Naive thymus-derived CD4-positive, alpha-beta T cell (primary cell): ENCODE data around the gene NOC3L. TPM values are rescaled to one million over a fixed set of nuclear protein-coding genes. Genes with fewer than 3 reads are reported as not detected.

Source experiments
- ATAC-seq: fragments of 150-1000 bp; cut with Tn5 transposase; 2 replicates; pipeline ENCODE4 v1.10.0; 2021; ENCODE audit warnings: mild to moderate bottlenecking, moderate library complexity
- CTCF ChIA-PET: fragments of 350-600 bp; sonication (Branson Sonifier 250); formaldehyde crosslinking; loops from one replicate; lab custom pipeline; 2021; ENCODE audit warnings: antibody characterized with exemption; lab: Charles Lee
- POLR2A ChIA-PET: fragments of 350-600 bp; sonication (Branson Sonifier 250); formaldehyde crosslinking; loops from one replicate; lab custom pipeline; 2021; ENCODE audit warnings: antibody characterized with exemption, inconsistent platforms; lab: Charles Lee
- DNase-seq, 9 donors: peaks; one replicate each; pipeline versions ENCODE4 v3.0.0 to v3.0.0-alpha.2; 2020 to 2022; ENCODE audit warnings: mixed read lengths in 1 of 9
- H3K27ac ChIP-seq: one replicate; pipeline ENCODE4 v1.7.0; 2013; ENCODE audit warnings: mild to moderate bottlenecking, low read depth, low read length, moderate library complexity
- H3K27me3 ChIP-seq, 2 donors: one replicate each; pipeline ENCODE4 v1.7.0; 2013; ENCODE audit warnings: low read length in 2 of 2, mild to moderate bottlenecking in 2 of 2, moderate library complexity in 2 of 2; ENCODE audit not compliant: control insufficient read depth in 2 of 2, insufficient read depth in 2 of 2
- H3K36me3 ChIP-seq, 3 experiments: 1 replicate in 2 of 3; 2 replicates in 1 of 3; pipeline ENCODE4 v1.7.0; 2013; ENCODE audit warnings: low read length in 3 of 3, mild to moderate bottlenecking in 3 of 3, moderate library complexity in 1 of 3; ENCODE audit not compliant: insufficient read depth in 3 of 3, control insufficient read depth in 2 of 3
- H3K4me1 ChIP-seq, 2 donors: one replicate each; pipeline ENCODE4 v1.7.0; 2013; ENCODE audit warnings: low read length in 2 of 2, mild to moderate bottlenecking in 2 of 2, moderate library complexity in 1 of 2; ENCODE audit not compliant: control insufficient read depth in 2 of 2, insufficient read depth in 2 of 2
- H3K4me3 ChIP-seq: 2 replicates; pipeline ENCODE4 v1.7.0; 2013; ENCODE audit warnings: mild to moderate bottlenecking, low read length
- H3K9me3 ChIP-seq, 3 experiments: 1 replicate in 2 of 3; 2 replicates in 1 of 3; pipeline ENCODE4 v1.7.0; 2013; ENCODE audit warnings: low read length in 3 of 3; ENCODE audit not compliant: control insufficient read depth in 2 of 3
- H3K27ac Mint-ChIP-seq, 9 donors: one replicate each; pipeline ENCODE4 v1.8.0; 2020 to 2022; ENCODE audit warnings: mixed read lengths in 9 of 9, mild to moderate bottlenecking in 8 of 9, moderate library complexity in 5 of 9, inconsistent platforms in 2 of 9
- H3K27me3 Mint-ChIP-seq, 5 donors: one replicate each; pipeline ENCODE4 v1.8.0; 2021 to 2022; ENCODE audit warnings: mixed read lengths in 5 of 5, mild to moderate bottlenecking in 1 of 5
- H3K36me3 Mint-ChIP-seq, 5 donors: one replicate each; pipeline ENCODE4 v1.8.0; 2020 to 2022; ENCODE audit warnings: mixed read lengths in 5 of 5, mild to moderate bottlenecking in 3 of 5, inconsistent platforms in 1 of 5
- H3K4me1 Mint-ChIP-seq, 7 donors: one replicate each; pipeline ENCODE4 v1.8.0; 2020 to 2022; ENCODE audit warnings: mixed read lengths in 7 of 7, mild to moderate bottlenecking in 3 of 7, inconsistent platforms in 1 of 7
- H3K4me3 Mint-ChIP-seq, 10 donors: one replicate each; pipeline ENCODE4 v1.8.0; 2020 to 2022; ENCODE audit warnings: mild to moderate bottlenecking in 10 of 10, mixed read lengths in 10 of 10, moderate library complexity in 6 of 10, inconsistent platforms in 2 of 10
- H3K9me3 Mint-ChIP-seq, 11 donors: one replicate each; pipeline ENCODE4 v1.8.0; 2020 to 2022; ENCODE audit warnings: mixed read lengths in 11 of 11, mild to moderate bottlenecking in 4 of 11, inconsistent platforms in 1 of 11, moderate library complexity in 1 of 11
- intact Hi-C, 2 donors: fragments of 100-400 bp; cut with micrococcal nuclease; formaldehyde crosslinking; loops; one replicate each; pipeline ENCODE4 v1.15.1; 2023
- polyA plus RNA-seq, 2 donors: library from polyadenylated mRNA; unstranded; fragments of 300-500 nt; fragmentation: Illumina TruSeq; gene quantifications; one replicate each; pipeline ENCODE4 v1.2.3, GENCODE V29; 2021
- total RNA-seq, 6 experiments: library from RNA in 5 of 6; stranded (reverse) in 5 of 6; gene quantifications; 1 replicate in 5 of 6; 2 replicates in 1 of 6; pipeline ENCODE4 v1.2.3 and lab custom pipeline; 2021 to 2026

Gene NOC3L
- total and polyA plus RNA-seq, 7 experiments from 2014 or later = 8.0 to 28.8 (median 17.7) TPM

- Mint-ChIP-seq H3K27ac (peak overlapping the region; percentile 25 to 98 (median 94)), H3K4me1 (peaks cover 20 to 49% (median 42%) of the 10 kb centered on the region in 7 donors), H3K27me3 (peaks cover 0 to 14% (median 9%) of the 10 kb centered on the region in 5 donors), H3K4me3 (peak overlapping the region; percentile 93 to 98 (median 96)), H3K36me3 (peaks cover 12 to 18% (median 14%) of the 10 kb centered on the region in 5 donors), H3K9me3 (peaks cover 0 to 1% (median 0%) of the 10 kb centered on the region in 11 donors)
- Histone ChIP-seq H3K27ac (peak overlapping the region; percentile 92), H3K4me1 (peaks cover 13 to 18% of the 10 kb centered on the region in 2 donors), H3K36me3 (peaks cover 0 to 3% (median 0%) of the 10 kb centered on the region in 3 experiments), H3K9me3 (no peaks in the 10 kb centered on the region), H3K27me3 (no peaks in the 10 kb centered on the region), H3K4me3 (peak overlapping the region; percentile 76)
- POLR2A ChIA-PET = interaction anchor here (0.8 to 1.7 kb wide), 2 partner anchors 8 to 10 kb away, joined by 3 to 6 read pairs; no protein-coding TSS in a partner anchor
- CTCF ChIA-PET = interaction anchor here (1.1 to 1.5 kb wide), 2 partner anchors 11 to 20 kb away, joined by 3 to 4 read pairs; no protein-coding TSS in a partner anchor
- no peak for DNase-seq
- ATAC-seq = peak; percentile 1
- intact Hi-C loops = loop anchor here (1.0 to 10.0 kb wide), 9 partner anchors 16 to 1772 kb away; partner anchors contain the start of genes CEP55 (in 2 of the 2), HELLS (in 2 of the 2), FRA10AC1 (in 1 of the 2) and KIF11 (in 1 of the 2)
Measured at GRCh38 chr10:94363251-94363565, 469 bp upstream of the NOC3L start.

GRCh38 chr10:94361171-94361794 lies 1.5 kb downstream of the NOC3L start:
- DNase-seq = peak in 5 of 9 donors; percentile 7 to 36 (median 16)
- intact Hi-C loops = loop anchor here (5.0 to 10.0 kb wide), 4 partner anchors 41 to 1774 kb away; partner anchors contain the start of genes CEP55 (in 1 of the 2), KIF11 (in 1 of the 2), TBC1D12 (in 1 of the 2) and ZNF518A (in 1 of the 2)

GRCh38 chr10:94358480-94358879 lies 4.3 kb downstream of the NOC3L start:
- H3K4me3 ChIP-seq = no peak overlapping the region
- POLR2A ChIA-PET = no interaction called here
- peaks cover 5 to 36% (median 16%) of the 10 kb centered on the region in 3 experiments for H3K36me3 ChIP-seq
- no peaks in the 10 kb centered on the region for H3K27me3 ChIP-seq
- no peak overlapping the region for H3K4me3 Mint-ChIP-seq
- peak overlapping the region in 1 of 9 donors; percentile 4 for H3K27ac Mint-ChIP-seq
- no peaks in the 10 kb centered on the region for H3K27me3 Mint-ChIP-seq
- H3K4me1 Mint-ChIP-seq = peaks cover 24 to 57% (median 38%) of the 10 kb centered on the region in 7 donors
- intact Hi-C loops = no loop called here
- no peaks in the 10 kb centered on the region for H3K9me3 Mint-ChIP-seq
- H3K9me3 ChIP-seq = no peaks in the 10 kb centered on the region
- DNase-seq (no peak), ATAC-seq (no peak)
- no peak overlapping the region for H3K27ac ChIP-seq
- H3K36me3 Mint-ChIP-seq = peaks cover 22 to 51% (median 32%) of the 10 kb centered on the region in 5 donors
- CTCF ChIA-PET = no interaction called here
- H3K4me1 ChIP-seq = peaks cover 13 to 18% of the 10 kb centered on the region in 2 donors

More at GRCh38 chr10:94361171-94361794, 1.5 kb downstream of the NOC3L start:
- CTCF ChIA-PET = interaction anchor here (0.7 kb wide), 1 partner anchor 11 kb away, joined by 4 read pairs; no protein-coding TSS in a partner anchor
- H3K27ac ChIP-seq = peak overlapping the region; percentile 92
- peaks cover 0 to 14% (median 9%) of the 10 kb centered on the region in 5 donors for H3K27me3 Mint-ChIP-seq
- peaks cover 22 to 38% (median 28%) of the 10 kb centered on the region in 5 donors for H3K36me3 Mint-ChIP-seq
- ATAC-seq = no peak
- H3K9me3 ChIP-seq = no peaks in the 10 kb centered on the region
- H3K4me1 Mint-ChIP-seq = peaks cover 20 to 59% (median 42%) of the 10 kb centered on the region in 7 donors
- no peaks in the 10 kb centered on the region for H3K27me3 ChIP-seq
- H3K4me3 Mint-ChIP-seq = peak overlapping the region; percentile 93 to 98 (median 96)
- POLR2A ChIA-PET = interaction anchor here (0.6 kb wide), 1 partner anchor 11 kb away, joined by 3 read pairs; no protein-coding TSS in a partner anchor
- H3K27ac Mint-ChIP-seq = peak overlapping the region in 7 of 9 donors; percentile 31 to 99 (median 95)
- peak overlapping the region; percentile 76 for H3K4me3 ChIP-seq
- H3K9me3 Mint-ChIP-seq = peaks cover 0 to 1% (median 0%) of the 10 kb centered on the region in 11 donors
- H3K4me1 ChIP-seq = peaks cover 13 to 18% of the 10 kb centered on the region in 2 donors
- peaks cover 5 to 17% (median 15%) of the 10 kb centered on the region in 3 experiments for H3K36me3 ChIP-seq

DNA sequence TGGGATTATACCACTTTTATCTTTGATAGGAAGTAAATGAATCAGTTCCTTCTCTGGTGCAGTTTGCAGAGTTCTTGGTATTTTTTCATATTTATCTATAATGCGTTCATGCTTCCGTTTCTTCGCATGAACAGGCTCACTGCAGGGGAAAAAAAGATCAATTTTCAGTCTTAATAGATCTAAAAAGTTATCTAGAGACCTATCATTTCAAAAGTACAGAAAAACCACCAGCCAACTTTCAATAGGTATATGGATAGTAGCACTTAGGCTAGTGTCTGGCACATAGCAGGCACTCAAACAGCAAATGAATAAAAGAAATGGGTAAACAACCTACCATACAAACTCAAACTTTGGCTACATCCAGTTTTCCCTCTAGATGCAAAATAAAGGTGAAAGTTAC lies 5.5 kb downstream of the NOC3L start:
- peaks cover 21 to 50% (median 31%) of the 10 kb centered on the region in 7 donors for H3K4me1 Mint-ChIP-seq
- H3K36me3 Mint-ChIP-seq = peaks cover 19 to 58% (median 32%) of the 10 kb centered on the region in 5 donors
- no peaks in the 10 kb centered on the region for H3K27me3 Mint-ChIP-seq
- intact Hi-C loops = no loop called here
- ATAC-seq = no peak
- DNase-seq = no peak
- H3K4me3 ChIP-seq = no peak overlapping the region
- no peaks in the 10 kb centered on the region for H3K9me3 ChIP-seq
- no peaks in the 10 kb centered on the region for H3K9me3 Mint-ChIP-seq
- H3K4me3 Mint-ChIP-seq = no peak overlapping the region
- no peak overlapping the region for H3K27ac ChIP-seq
- CTCF ChIA-PET = no interaction called here
- H3K36me3 ChIP-seq = peaks cover 5 to 47% (median 16%) of the 10 kb centered on the region in 3 experiments
- no peak overlapping the region for H3K27ac Mint-ChIP-seq
- POLR2A ChIA-PET = no interaction called here
- peaks cover 13 to 14% of the 10 kb centered on the region in 2 donors for H3K4me1 ChIP-seq
- no peaks in the 10 kb centered on the region for H3K27me3 ChIP-seq

- Mint-ChIP-seq H3K9me3 (no peaks in the 10 kb centered on the region), H3K27me3 (no peaks in the 10 kb centered on the region), H3K4me1 (peaks cover 13 to 37% (median 22%) of the 10 kb centered on the region in 7 donors), H3K36me3 (peaks cover 19 to 65% (median 36%) of the 10 kb centered on the region in 5 donors), H3K4me3 (no peak overlapping the region), H3K27ac (no peak overlapping the region)
- peaks cover 5 to 55% (median 20%) of the 10 kb centered on the region in 3 experiments for H3K36me3 ChIP-seq
- peaks cover 0 to under 1% of the 10 kb centered on the region in 2 donors for H3K4me1 ChIP-seq
- H3K4me3 ChIP-seq = no peak overlapping the region
- ATAC-seq (no peak), DNase-seq (no peak)
- H3K9me3 ChIP-seq = no peaks in the 10 kb centered on the region
- CTCF ChIA-PET = no interaction called here
- no peaks in the 10 kb centered on the region for H3K27me3 ChIP-seq
- intact Hi-C loops = no loop called here
- POLR2A ChIA-PET = no interaction called here
- no peak overlapping the region for H3K27ac ChIP-seq
Measured at GRCh38 chr10:94355841-94356240, 6.9 kb downstream of the NOC3L start.

DNA sequence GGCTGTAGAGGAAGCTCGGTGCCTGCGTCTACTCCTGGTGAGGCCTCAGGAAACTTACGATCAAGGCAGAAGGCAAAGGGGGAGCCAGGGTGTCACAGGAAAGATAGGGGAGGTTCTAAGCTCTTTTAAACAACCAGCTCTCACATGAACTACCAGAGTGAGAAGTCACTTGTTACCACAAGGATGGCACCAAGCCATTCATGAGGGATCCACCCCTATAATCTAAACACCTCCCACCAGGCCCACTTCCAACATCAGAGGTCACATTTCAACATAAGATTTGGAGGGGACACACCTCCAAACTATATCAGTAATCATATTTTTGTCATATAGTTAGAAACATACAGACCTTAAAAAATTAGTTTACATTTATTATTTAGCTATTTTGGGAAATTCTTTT lies 9.4 kb downstream of the NOC3L start:
- Histone ChIP-seq H3K9me3 (no peaks in the 10 kb centered on the region), H3K4me3 (no peak overlapping the region), H3K27ac (no peak overlapping the region), H3K27me3 (no peaks in the 10 kb centered on the region), H3K4me1 (no peaks in the 10 kb centered on the region), H3K36me3 (peaks cover 9 to 67% (median 30%) of the 10 kb centered on the region in 3 experiments)
- ChIA-PET POLR2A (interaction anchor here (1.2 kb wide), 1 partner anchor 9 kb away, joined by 6 read pairs; the partner anchor contains the start of gene NOC3L), CTCF (interaction anchor here (0.7 kb wide), 1 partner anchor 91 kb away, joined by 4 read pairs; no protein-coding TSS in a partner anchor)
- DNase-seq (no peak), ATAC-seq (no peak)
- H3K36me3 Mint-ChIP-seq = peaks cover 16 to 58% (median 27%) of the 10 kb centered on the region in 5 donors
- no peaks in the 10 kb centered on the region for H3K27me3 Mint-ChIP-seq
- H3K9me3 Mint-ChIP-seq = no peaks in the 10 kb centered on the region
- no peak overlapping the region for H3K4me3 Mint-ChIP-seq
- H3K27ac Mint-ChIP-seq = peak overlapping the region in 1 of 9 donors; percentile 40
- intact Hi-C loops = no loop called here
- H3K4me1 Mint-ChIP-seq = peaks cover 0 to 19% (median 6%) of the 10 kb centered on the region in 7 donors
